Measurements from ENCODE around the gene GNAS-AS1.

The GNAS-AS1 gene

GRCh38 chr20:58810116-58810878, 40.4 kb downstream of the GNAS-AS1 start:
- H3K27me3 ChIP-seq (ENCODE audit: insufficient read depth, low read depth) = peaks cover 30% of the 10 kb centered on the region; the same call in 1 of the 2 replicates
- H3K79me2 ChIP-seq (ENCODE audit: insufficient read depth, low read depth) = no peaks in the 10 kb centered on the region
- H3K4me2 ChIP-seq = no peak overlapping the region
- H3K27ac ChIP-seq = no peak overlapping the region
- no peaks in the 10 kb centered on the region for H3K4me1 ChIP-seq (ENCODE audit: low read depth, poor library complexity, severe bottlenecking)
- no peak overlapping the region for H3K9ac ChIP-seq
- H4K20me1 ChIP-seq (ENCODE audit: insufficient read depth) = no peaks in the 10 kb centered on the region
- H2AFZ ChIP-seq (ENCODE audit: low read depth) = no peak overlapping the region
- TF ChIP-seq CTCF (conservative IDR thresholded peaks at IDR 0.05; ENCODE audit: low read depth, low read length) = no peak
- H3K36me3 ChIP-seq (ENCODE audit: insufficient read depth) = no peaks in the 10 kb centered on the region
- H3K4me3 ChIP-seq (IDR thresholded peaks at IDR 0.05; ENCODE audit: insufficient read depth, low read depth, low read length) = no peak overlapping the region

GRCh38 chr20:58808271-58809046, 42.2 kb downstream of the GNAS-AS1 start:
- Histone ChIP-seq H3K4me3 (IDR thresholded peaks at IDR 0.05; ENCODE audit: insufficient read depth, low read depth, low read length) (no peak overlapping the region), H3K36me3 (ENCODE audit: insufficient read depth) (no peaks in the 10 kb centered on the region), H4K20me1 (ENCODE audit: insufficient read depth) (no peaks in the 10 kb centered on the region), H3K4me2 (no peak overlapping the region), H3K9ac (no peak overlapping the region), H2AFZ (ENCODE audit: low read depth) (no peak overlapping the region), H3K27me3 (ENCODE audit: insufficient read depth, low read depth) (peaks cover 48% of the 10 kb centered on the region; the same call in 1 of the 2 replicates), H3K79me2 (ENCODE audit: insufficient read depth, low read depth) (no peaks in the 10 kb centered on the region), H3K4me1 (ENCODE audit: low read depth, poor library complexity, severe bottlenecking) (no peaks in the 10 kb centered on the region), H3K27ac (no peak overlapping the region)
- no peak for TF ChIP-seq CTCF (conservative IDR thresholded peaks at IDR 0.05; ENCODE audit: low read depth, low read length)

- Histone ChIP-seq H3K4me2 (no peak overlapping the region), H3K36me3 (ENCODE audit: insufficient read depth) (no peaks in the 10 kb centered on the region), H3K27ac (no peak overlapping the region), H3K9ac (no peak overlapping the region), H4K20me1 (ENCODE audit: insufficient read depth) (no peaks in the 10 kb centered on the region), H2AFZ (ENCODE audit: low read depth) (no peak overlapping the region), H3K4me1 (ENCODE audit: low read depth, poor library complexity, severe bottlenecking) (no peaks in the 10 kb centered on the region), H3K27me3 (ENCODE audit: insufficient read depth, low read depth) (peaks cover 53% of the 10 kb centered on the region; the same call in 1 of the 2 replicates), H3K4me3 (IDR thresholded peaks at IDR 0.05; ENCODE audit: insufficient read depth, low read depth, low read length) (no peak overlapping the region), H3K79me2 (ENCODE audit: insufficient read depth, low read depth) (no peaks in the 10 kb centered on the region)
- TF ChIP-seq CTCF (conservative IDR thresholded peaks at IDR 0.05; ENCODE audit: low read depth, low read length) = no peak
Observed at GRCh38 chr20:58807801-58808200, 42.9 kb downstream of the GNAS-AS1 start.

GRCh38 chr20:58803533-58803932, 47.2 kb downstream of the GNAS-AS1 start:
- no peaks in the 10 kb centered on the region for H4K20me1 ChIP-seq (ENCODE audit: insufficient read depth)
- no peak for TF ChIP-seq CTCF (conservative IDR thresholded peaks at IDR 0.05; ENCODE audit: low read depth, low read length)
- H3K27me3 ChIP-seq (ENCODE audit: insufficient read depth, low read depth) = peaks cover 80% of the 10 kb centered on the region
- H3K79me2 ChIP-seq (ENCODE audit: insufficient read depth, low read depth) = no peaks in the 10 kb centered on the region
- no peak overlapping the region for H3K4me2 ChIP-seq
- no peaks in the 10 kb centered on the region for H3K4me1 ChIP-seq (ENCODE audit: low read depth, poor library complexity, severe bottlenecking)
- no peak overlapping the region for H3K9ac ChIP-seq
- H2AFZ ChIP-seq (ENCODE audit: low read depth) = no peak overlapping the region
- no peak overlapping the region for H3K4me3 ChIP-seq (IDR thresholded peaks at IDR 0.05; ENCODE audit: insufficient read depth, low read depth, low read length)
- H3K36me3 ChIP-seq (ENCODE audit: insufficient read depth) = no peaks in the 10 kb centered on the region
- H3K27ac ChIP-seq = no peak overlapping the region

Measured in KMS-11 (cell line).